GM10266 (cell line): ENCODE data around the gene ZC3H8.
"Not testable (repeated sequence)": the region's sequence is repeated elsewhere in the genome, so short reads cannot be mapped to it uniquely, and the experiment has no call there.

Experiments
- DNase-seq: peaks from one replicate; pipeline ENCODE4 v3.0.0; 2012; ENCODE audit errors: extremely low spot score
- TF ChIP-seq, protein P1 (sequence below): IDR thresholded peaks from 2 replicates; pipeline ENCODE4 v1.5.1; 2012; ENCODE audit warnings: mild to moderate bottlenecking, low read depth; ENCODE audit not compliant: control insufficient read depth, insufficient read depth; ENCODE audit errors: missing control alignments

Gene ZC3H8

DNA sequence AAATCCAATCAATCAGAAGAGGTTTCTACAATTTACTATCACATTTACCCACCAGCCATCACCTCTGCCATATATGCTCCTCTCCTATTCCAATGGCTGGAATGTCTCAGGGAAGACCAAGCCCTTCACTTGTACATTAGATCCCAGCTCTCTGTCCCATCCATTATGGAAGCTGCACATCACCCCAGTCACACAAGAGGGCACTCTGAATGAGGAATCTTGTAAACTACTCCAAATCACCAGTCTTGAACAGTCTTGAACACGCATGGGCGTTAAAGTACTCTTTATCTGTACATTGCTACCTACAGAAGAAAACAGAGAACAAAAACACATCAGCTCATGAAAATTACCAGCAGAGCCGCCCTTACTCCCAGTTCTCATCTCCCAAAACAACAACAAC is 38.7 kb downstream of the ZC3H8 start:
- no peak for DNase-seq
- TF ChIP-seq, protein P1, sequence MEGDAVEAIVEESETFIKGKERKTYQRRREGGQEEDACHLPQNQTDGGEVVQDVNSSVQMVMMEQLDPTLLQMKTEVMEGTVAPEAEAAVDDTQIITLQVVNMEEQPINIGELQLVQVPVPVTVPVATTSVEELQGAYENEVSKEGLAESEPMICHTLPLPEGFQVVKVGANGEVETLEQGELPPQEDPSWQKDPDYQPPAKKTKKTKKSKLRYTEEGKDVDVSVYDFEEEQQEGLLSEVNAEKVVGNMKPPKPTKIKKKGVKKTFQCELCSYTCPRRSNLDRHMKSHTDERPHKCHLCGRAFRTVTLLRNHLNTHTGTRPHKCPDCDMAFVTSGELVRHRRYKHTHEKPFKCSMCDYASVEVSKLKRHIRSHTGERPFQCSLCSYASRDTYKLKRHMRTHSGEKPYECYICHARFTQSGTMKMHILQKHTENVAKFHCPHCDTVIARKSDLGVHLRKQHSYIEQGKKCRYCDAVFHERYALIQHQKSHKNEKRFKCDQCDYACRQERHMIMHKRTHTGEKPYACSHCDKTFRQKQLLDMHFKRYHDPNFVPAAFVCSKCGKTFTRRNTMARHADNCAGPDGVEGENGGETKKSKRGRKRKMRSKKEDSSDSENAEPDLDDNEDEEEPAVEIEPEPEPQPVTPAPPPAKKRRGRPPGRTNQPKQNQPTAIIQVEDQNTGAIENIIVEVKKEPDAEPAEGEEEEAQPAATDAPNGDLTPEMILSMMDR, result no peak

DNA sequence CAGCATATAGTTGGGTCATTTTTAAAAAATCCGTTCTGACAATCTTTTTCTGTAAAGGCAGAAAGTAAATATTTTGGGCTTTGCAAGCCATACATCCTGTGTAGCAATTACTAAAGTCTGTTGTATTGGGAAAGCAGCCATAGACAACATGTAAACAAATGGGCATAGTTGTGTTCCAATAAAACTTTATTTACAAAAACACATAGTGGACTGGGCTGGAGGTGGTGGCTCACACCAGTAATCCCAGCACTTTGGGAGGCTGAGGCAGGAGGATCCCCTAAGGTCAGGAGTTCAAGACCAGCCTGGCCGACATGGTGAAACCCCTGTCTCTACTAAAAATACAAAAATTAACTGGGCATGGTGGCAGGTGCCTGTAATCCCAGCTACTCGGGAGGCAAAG is 46.9 kb downstream of the ZC3H8 start:
- DNase-seq, result not testable (repeated sequence)

DNA sequence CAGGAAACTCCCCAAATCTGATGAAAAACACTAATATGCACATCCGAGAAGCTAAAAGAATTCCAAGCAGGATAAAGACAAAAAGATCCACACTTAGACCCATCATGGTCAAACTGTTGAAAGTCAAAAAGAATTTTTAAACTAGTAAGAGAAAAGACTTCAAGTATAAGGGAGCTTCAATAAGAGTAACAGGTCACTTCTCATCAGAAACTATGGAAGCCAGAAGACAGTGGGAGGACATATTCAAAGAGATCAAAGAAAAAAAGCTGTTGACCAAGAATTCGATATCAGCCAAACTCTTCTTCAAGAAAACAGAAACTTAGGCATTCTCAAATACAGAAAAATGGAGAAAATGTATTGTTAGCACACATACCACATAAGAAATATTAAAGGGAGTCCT is 50.4 kb downstream of the ZC3H8 start:
- TF ChIP-seq, protein P1, result no peak
- no peak for DNase-seq

DNA sequence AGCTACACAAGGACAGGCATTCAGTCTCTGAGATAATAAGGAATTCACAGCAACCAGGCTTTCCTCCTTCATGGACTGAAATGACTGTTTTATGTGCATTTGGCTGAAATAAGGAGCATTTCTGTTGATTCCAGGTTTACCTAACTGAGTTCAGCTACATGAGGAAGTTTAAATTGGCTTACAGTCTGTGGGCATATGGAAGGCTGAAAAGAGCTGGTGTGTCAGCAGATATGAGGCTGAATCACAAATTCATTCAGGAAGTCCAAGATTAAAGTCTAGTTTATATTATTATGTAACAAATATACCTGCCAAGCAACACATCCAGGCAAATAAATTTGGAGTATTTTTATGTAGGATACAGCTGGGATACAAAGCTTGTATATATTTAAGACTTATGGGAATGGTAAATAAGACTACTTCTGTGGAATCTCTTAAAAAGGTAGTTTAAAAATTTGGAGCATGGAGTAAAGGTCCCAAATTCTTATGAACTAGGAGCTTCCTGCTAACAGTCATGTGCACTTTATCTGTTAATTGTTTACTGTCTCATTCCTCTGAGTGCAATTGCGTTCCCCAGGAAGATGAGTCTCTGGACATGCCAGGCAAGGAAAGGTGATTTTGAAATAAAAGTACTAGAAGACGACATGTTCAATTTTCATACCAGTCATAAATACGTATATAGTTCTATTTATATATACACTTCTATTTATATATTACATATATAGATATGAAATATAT is 53.0 kb downstream of the ZC3H8 start:
- no peak for DNase-seq
- TF ChIP-seq, protein P1, result no peak

DNA sequence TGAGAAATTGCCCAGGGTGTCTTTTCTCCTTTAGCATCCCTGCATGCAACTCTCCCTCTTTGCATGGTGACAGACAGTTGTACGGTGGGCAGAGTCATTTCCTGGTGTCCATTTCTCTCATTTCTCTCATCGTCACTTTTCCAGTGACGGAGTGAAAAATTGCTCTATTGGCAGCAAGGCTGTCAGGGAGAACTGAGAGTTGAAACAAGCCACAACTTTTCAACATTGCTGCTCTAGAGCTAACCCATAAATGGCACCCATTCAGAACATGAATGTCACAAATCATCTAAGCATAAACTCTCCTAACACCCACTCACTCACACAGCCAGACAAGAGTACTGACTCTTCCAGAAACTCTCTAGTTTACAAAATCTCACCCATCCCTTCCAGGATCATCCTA is 55.7 kb downstream of the ZC3H8 start:
- TF ChIP-seq, protein P1, result no peak
- DNase-seq, result no peak

DNA sequence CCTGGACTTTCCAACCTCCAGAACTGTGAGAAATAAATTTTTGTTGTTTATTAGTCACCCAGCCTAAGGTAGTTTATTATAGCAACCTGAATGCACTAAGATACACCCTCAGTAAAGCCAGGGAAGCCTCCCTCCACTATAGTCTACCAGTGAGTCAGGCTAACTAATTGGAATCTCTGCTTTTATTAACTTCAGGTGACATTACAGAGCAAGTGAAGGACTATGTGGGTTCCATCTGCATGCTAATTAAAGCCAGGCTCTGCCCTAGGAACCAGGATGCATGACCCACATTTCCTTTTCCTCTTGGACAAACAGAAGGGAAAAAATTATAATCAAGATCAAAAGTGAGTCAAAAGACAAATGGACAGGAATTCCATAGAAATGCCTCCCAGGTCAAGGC is 56.1 kb downstream of the ZC3H8 start:
- no peak for DNase-seq

DNA sequence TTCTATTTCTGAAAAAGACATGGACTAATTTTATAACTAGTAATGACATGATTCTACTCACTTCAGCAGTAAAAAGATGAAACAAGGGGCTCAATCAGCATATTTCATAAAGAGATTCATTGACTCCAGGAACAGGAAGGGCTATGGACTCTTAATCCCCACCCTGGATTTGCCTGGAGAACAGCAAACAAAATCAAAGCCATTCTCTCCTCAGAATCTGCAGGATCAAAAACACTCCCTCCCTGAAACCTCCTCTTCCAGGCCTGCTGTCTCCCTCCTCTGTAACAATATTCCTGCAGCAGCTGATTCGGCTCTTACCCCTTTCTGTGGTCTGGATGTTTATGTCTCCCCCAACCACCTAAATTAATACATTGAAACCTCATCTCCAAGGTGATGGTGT is 57.0 kb downstream of the ZC3H8 start:
- DNase-seq, result no peak
- TF ChIP-seq, protein P1, result no peak

More for the DNA sequence above, 56.1 kb downstream of the ZC3H8 start:
- TF ChIP-seq, protein P1, result no peak

DNA sequence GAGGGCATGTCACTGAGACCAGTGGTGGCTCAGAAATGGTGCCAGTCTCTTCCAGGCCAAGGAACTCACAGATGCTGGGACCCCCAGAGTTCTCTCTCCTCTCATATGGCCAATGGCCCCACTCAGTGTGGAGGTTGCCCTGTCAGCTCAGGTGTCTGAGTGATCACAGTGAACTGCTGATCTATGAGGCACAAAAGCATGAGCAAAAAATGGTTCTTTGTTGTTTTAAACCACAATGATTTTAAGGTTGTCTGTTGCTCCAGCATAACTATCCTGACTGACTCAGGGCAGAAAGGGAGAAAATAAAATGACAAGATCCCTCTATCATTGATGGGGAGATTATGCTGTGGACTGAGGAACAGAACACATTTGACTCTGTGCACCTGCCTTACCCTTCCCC is 58.9 kb downstream of the ZC3H8 start:
- no peak for DNase-seq
- TF ChIP-seq, protein P1, result no peak
